ENCODE measurements around the gene RAVER2. TPM values are rescaled to one million over a fixed set of nuclear protein-coding genes. Genes with fewer than 3 reads are reported as not detected.

The RAVER2 gene
- total RNA-seq, 1 donor from 2014 or later, result 12.6 TPM

- TF ChIP-seq CTCF (IDR thresholded peaks at IDR 0.05; ENCODE audit: insufficient read depth, low read length, poor library complexity, severe bottlenecking), result no peak
- no peak for DNase-seq (ENCODE audit: low read depth)
- no peaks in the 10 kb centered on the region for H3K27me3 ChIP-seq (ENCODE audit: control insufficient read depth, insufficient read depth, low read length)
- H3K4me3 ChIP-seq (ENCODE audit: low read depth, low read length), result no peak overlapping the region
- H3K36me3 ChIP-seq (ENCODE audit: control insufficient read depth, insufficient read depth, low read length), result peaks cover 5% of the 10 kb centered on the region
Measured at GRCh38 chr1:64847666-64848065, 102.8 kb downstream of the RAVER2 start.

GRCh38 chr1:64848136-64848535 lies 103.3 kb downstream of the RAVER2 start:
- TF ChIP-seq CTCF (IDR thresholded peaks at IDR 0.05; ENCODE audit: insufficient read depth, low read length, poor library complexity, severe bottlenecking), result no peak
- Histone ChIP-seq H3K4me3 (ENCODE audit: low read depth, low read length) (no peak overlapping the region), H3K27me3 (ENCODE audit: control insufficient read depth, insufficient read depth, low read length) (no peaks in the 10 kb centered on the region), H3K36me3 (ENCODE audit: control insufficient read depth, insufficient read depth, low read length) (peaks cover 5% of the 10 kb centered on the region)
- DNase-seq (ENCODE audit: low read depth), result no peak

GRCh38 chr1:64848803-64849202 lies 103.9 kb downstream of the RAVER2 start:
- H3K36me3 ChIP-seq (ENCODE audit: control insufficient read depth, insufficient read depth, low read length), result peaks cover 5% of the 10 kb centered on the region
- DNase-seq (ENCODE audit: low read depth), result no peak
- no peak for TF ChIP-seq CTCF (IDR thresholded peaks at IDR 0.05; ENCODE audit: insufficient read depth, low read length, poor library complexity, severe bottlenecking)
- no peaks in the 10 kb centered on the region for H3K27me3 ChIP-seq (ENCODE audit: control insufficient read depth, insufficient read depth, low read length)
- H3K4me3 ChIP-seq (ENCODE audit: low read depth, low read length), result no peak overlapping the region

GRCh38 chr1:64849942-64850341 lies 105.1 kb downstream of the RAVER2 start:
- no peak for TF ChIP-seq CTCF (IDR thresholded peaks at IDR 0.05; ENCODE audit: insufficient read depth, low read length, poor library complexity, severe bottlenecking)
- H3K4me3 ChIP-seq (ENCODE audit: low read depth, low read length), result no peak overlapping the region
- no peak for DNase-seq (ENCODE audit: low read depth)
- no peaks in the 10 kb centered on the region for H3K27me3 ChIP-seq (ENCODE audit: control insufficient read depth, insufficient read depth, low read length)
- peaks cover 7% of the 10 kb centered on the region for H3K36me3 ChIP-seq (ENCODE audit: control insufficient read depth, insufficient read depth, low read length)

- TF ChIP-seq CTCF (IDR thresholded peaks at IDR 0.05; ENCODE audit: insufficient read depth, low read length, poor library complexity, severe bottlenecking), result no peak
- no peaks in the 10 kb centered on the region for H3K27me3 ChIP-seq (ENCODE audit: control insufficient read depth, insufficient read depth, low read length)
- H3K36me3 ChIP-seq (ENCODE audit: control insufficient read depth, insufficient read depth, low read length), result peaks cover 9% of the 10 kb centered on the region
- H3K4me3 ChIP-seq (ENCODE audit: low read depth, low read length), result no peak overlapping the region
- DNase-seq (ENCODE audit: low read depth), result no peak
Measured at GRCh38 chr1:64850846-64851245, 106.0 kb downstream of the RAVER2 start.

GRCh38 chr1:64851664-64852063 lies 106.8 kb downstream of the RAVER2 start:
- TF ChIP-seq CTCF (IDR thresholded peaks at IDR 0.05; ENCODE audit: insufficient read depth, low read length, poor library complexity, severe bottlenecking), result no peak
- no peaks in the 10 kb centered on the region for H3K27me3 ChIP-seq (ENCODE audit: control insufficient read depth, insufficient read depth, low read length)
- no peak overlapping the region for H3K4me3 ChIP-seq (ENCODE audit: low read depth, low read length)
- H3K36me3 ChIP-seq (ENCODE audit: control insufficient read depth, insufficient read depth, low read length), result peaks cover 9% of the 10 kb centered on the region
- no peak for DNase-seq (ENCODE audit: low read depth)
